Stimulated activated CD8-positive, alpha-beta memory T cell treated with anti-CD3 and anti-CD28 coated beads, Interleukin-2, amount 100 ng/mL, for 48 hours (primary cell): ENCODE data around the gene MDH1.
"Not testable (repeated sequence)": the region's sequence is repeated elsewhere in the genome, so short reads cannot be mapped to it uniquely, and the experiment has no call there.

Experiments
- DNase-seq, 2 donors: peaks; one replicate each; pipeline ENCODE4 v3.0.0-alpha.2; 2020; ENCODE audit warnings: low read depth in 2 of 2

Gene MDH1

GRCh38 chr2:63589148-63589958, 590 bp downstream of the MDH1 start:
- no peak for DNase-seq

GRCh38 chr2:63590626-63591408, 2.1 kb downstream of the MDH1 start:
- DNase-seq: no peak

GRCh38 chr2:63591566-63592175, 2.9 kb downstream of the MDH1 start:
- DNase-seq: no peak

GRCh38 chr2:63594660-63595059, 5.9 kb downstream of the MDH1 start:
- no peak for DNase-seq

GRCh38 chr2:63596401-63596883, 7.7 kb downstream of the MDH1 start:
- no peak for DNase-seq

- no peak for DNase-seq
Observed at GRCh38 chr2:63598981-63599380, 10.2 kb downstream of the MDH1 start.

GRCh38 chr2:63600881-63601460, 12.2 kb downstream of the MDH1 start:
- DNase-seq: no peak

- DNase-seq: no peak
Observed at GRCh38 chr2:63604666-63605065, 15.9 kb downstream of the MDH1 start.

GRCh38 chr2:63608865-63609264, 20.1 kb downstream of the MDH1 start:
- DNase-seq: not testable (repeated sequence)

- DNase-seq: no peak
Observed at GRCh38 chr2:63610525-63610924, 21.8 kb downstream of the MDH1 start.

GRCh38 chr2:63613391-63613901, 24.7 kb downstream of the MDH1 start:
- no peak for DNase-seq

GRCh38 chr2:63614448-63614968, 25.7 kb downstream of the MDH1 start:
- no peak for DNase-seq

GRCh38 chr2:63614983-63615945, 26.5 kb downstream of the MDH1 start:
- DNase-seq: no peak

GRCh38 chr2:63617366-63617765, 28.6 kb downstream of the MDH1 start:
- DNase-seq: no peak

- no peak for DNase-seq
Observed at GRCh38 chr2:63619328-63619727, 30.6 kb downstream of the MDH1 start.

- DNase-seq: no peak
Observed at GRCh38 chr2:63622751-63623150, 34.0 kb downstream of the MDH1 start.

- not testable (repeated sequence) for DNase-seq
Observed at GRCh38 chr2:63623763-63624162, 35.0 kb downstream of the MDH1 start.

GRCh38 chr2:63627866-63628265, 39.1 kb downstream of the MDH1 start:
- DNase-seq: no peak

- no peak for DNase-seq
Observed at GRCh38 chr2:63628403-63628942, 39.7 kb downstream of the MDH1 start.

GRCh38 chr2:63631501-63631900, 42.7 kb downstream of the MDH1 start:
- no peak for DNase-seq
